GM19468 (cell line): ENCODE results near the gene SNX5.

Source experiments
- ATAC-seq: cut with Tn5 transposase; IDR thresholded peaks from one replicate; pipeline ENCODE4 v1.9.1; 2021; ENCODE audit warnings: mild to moderate bottlenecking, moderate library complexity, moderate number of reproducible peaks; ENCODE audit not compliant: unreplicated experiment; ENCODE audit errors: extremely low read depth

Gene SNX5

DNA sequence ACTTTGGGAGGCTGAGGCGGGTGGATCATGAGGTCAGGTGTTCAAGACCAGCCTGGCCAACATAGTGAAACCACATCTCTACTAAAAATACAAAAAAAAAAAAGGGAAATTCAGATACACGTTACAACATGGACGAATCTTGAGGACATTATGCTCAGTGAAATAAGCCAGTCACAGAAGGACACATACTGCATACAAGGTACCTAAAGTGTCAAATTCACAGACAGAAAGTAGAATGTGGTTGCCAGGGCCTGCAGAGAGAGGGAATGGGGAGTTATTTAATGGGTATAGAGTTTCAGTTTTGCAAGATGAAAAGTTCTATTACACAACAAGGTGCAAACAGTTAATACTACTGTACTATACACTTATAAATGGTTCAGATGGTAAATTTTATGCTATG is 75.1 kb downstream of the SNX5 start:
- no peak for ATAC-seq

DNA sequence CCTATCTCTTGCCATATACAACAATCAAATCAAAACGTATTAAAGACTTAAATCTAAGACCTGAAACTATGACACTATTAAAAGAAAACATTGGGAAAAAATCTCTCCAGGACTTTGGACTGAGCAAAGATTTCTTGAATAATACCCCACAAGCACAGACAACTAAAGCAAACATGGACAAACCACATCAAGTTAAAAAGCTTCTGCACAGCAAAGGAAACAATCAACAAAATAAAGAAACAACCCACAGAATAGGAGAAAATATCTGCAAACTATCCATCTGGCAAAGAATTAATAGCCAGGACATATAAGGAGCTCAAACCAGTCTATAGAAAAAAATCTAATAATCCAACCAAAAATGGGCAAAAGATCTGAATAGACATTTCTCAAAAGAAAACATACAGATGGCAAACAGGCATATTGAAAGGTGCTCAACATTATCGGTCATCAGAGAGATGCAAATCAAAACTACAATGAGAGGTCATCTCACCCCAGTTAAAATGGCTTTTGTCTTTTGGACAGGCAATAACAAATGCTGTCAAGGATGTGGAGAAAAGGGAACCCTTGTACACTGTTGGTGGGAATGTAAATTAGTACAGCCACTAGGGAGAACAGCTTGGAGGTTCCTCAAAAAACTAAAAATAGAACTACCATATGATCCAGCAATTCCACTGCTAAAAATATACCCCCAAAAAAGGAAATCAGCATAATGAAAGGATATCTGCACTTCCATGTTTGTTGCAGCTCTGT is 76.2 kb downstream of the SNX5 start:
- no peak for ATAC-seq
